C4-2B (cell line): ENCODE measurements around the gene PLSCR2.

Experiments used
- CTCF ChIP-seq: fragments of 450-650 bp; conservative IDR thresholded peaks from 2 replicates; pipeline ENCODE4 v1.5.1; 2017; ENCODE audit warnings: mild to moderate bottlenecking
- ZFX ChIP-seq: fragments of 450-650 bp; IDR thresholded peaks from 2 replicates; pipeline ENCODE4 v1.6.1; 2017

GRCh38 chr3:146396792-146397191, 72.6 kb downstream of the PLSCR2 start:
- TF ChIP-seq CTCF (no peak), ZFX (no peak)
